ENCODE data around the gene EEIG2. TPM values are rescaled to one million over a fixed set of nuclear protein-coding genes. Genes with fewer than 3 reads are reported as not detected.
"Not testable (repeated sequence)": the region's sequence is repeated elsewhere in the genome, so short reads cannot be mapped to it uniquely, and the experiment has no call there.

The EEIG2 gene
- total RNA-seq, 1 experiment from 2014 or later = 32.3 TPM

DNA sequence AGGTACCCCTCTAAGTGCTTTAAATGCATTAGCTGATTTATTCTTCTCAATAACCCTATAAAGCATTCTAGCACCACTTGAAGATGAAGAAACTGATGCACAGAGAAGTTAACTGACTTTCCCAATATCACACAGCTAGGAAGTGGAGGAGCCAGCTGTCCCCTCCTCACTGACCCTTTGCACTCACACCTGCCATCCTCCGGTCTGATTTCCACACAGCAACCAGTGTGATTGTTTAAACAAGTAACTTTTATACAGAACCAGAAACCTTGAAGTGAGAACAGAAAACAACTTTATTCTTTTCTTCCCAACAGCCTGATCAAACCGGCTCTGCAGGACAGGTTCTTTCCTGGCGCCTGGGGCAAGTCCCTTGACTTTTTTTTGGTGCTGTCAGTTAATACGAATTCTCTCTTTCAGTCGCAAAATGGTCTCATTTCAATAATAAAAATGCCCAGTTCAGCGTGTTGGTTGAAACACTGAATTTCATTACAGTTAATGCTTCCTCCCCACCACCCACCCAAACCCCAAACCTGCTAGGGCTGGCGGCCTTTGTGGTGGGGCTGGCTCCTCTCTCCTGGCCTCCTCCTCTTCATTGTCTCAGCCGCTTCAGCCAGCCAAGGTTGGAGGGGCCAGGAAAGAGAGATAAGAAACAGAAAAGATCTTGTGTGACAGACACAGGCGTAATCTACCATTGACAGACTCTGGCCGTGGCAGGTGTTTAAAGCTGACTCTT lies 26.4 kb upstream of the EEIG2 start:
- no peaks in the 10 kb centered on the region for H3K4me1 ChIP-seq (replicated peaks)
- no peak for DNase-seq (ENCODE audit: low read depth in 1 of 2, low spot score in 2 of 2)
- no peaks in the 10 kb centered on the region for H3K9me3 ChIP-seq (replicated peaks)

DNA sequence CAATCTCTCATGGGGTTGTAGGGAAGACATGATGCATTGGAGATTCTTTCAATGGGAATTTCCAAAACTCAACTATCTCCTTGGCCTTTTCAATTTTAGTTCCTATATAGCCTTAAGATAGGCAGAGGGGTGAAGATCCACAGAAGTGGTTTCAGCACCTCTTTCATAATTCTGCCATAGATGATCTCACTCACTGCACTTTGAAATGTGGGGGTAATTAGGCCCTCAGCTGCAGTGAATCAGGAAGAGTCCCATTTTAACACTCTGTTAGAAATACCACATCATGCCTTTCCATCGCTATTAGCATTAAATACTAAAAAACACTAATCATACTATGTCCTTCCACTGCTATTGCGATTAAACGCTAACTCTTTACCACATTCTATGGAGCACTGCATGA lies 25.1 kb upstream of the EEIG2 start:
- no peaks in the 10 kb centered on the region for H3K9me3 ChIP-seq (replicated peaks)
- no peak for DNase-seq (ENCODE audit: low read depth in 1 of 2, low spot score in 2 of 2)
- H3K4me3 ChIP-seq = no peak overlapping the region

More for the DNA sequence above, 26.4 kb upstream of the EEIG2 start:
- Histone ChIP-seq H3K27me3 (replicated peaks) (peaks cover 27% of the 10 kb centered on the region), H3K27ac (no peak overlapping the region), H3K36me3 (no peaks in the 10 kb centered on the region), H3K4me3 (no peak overlapping the region)

DNA sequence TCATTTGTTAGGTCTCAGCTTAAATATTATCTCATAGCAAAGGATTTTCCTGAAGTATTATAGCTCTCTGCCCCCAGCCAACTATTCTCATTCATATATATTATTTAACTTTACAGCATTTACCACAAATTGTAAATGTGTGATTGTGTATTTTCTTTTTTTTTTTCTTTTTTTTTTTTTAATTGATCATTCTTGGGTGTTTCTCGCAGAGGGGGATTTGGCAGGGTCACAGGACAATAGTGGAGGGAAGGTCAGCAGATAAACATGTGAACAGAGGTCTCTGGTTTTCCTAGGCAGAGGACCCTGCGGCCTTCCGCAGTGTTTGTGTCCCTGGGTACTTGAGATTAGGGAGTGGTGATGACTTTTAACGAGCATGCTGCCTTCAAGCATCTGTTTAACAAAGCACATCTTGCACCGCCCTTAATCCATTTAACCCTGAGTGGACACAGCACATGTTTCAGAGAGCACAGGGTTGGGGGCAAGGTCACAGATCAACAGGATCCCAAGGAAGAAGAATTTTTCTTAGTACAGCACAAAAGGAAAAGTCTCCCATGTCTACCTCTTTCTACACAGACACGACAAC lies 24.5 kb upstream of the EEIG2 start:
- not testable (repeated sequence) for DNase-seq (ENCODE audit: low read depth in 1 of 2, low spot score in 2 of 2); H3K27ac ChIP-seq; H3K36me3 ChIP-seq; H3K4me1 ChIP-seq (replicated peaks); H3K4me3 ChIP-seq; H3K9me3 ChIP-seq (replicated peaks)
- H3K27me3 ChIP-seq (replicated peaks) = peaks cover 20% of the 10 kb centered on the region

More for the DNA sequence above, 25.1 kb upstream of the EEIG2 start:
- no peak overlapping the region for H3K27ac ChIP-seq
- peaks cover 26% of the 10 kb centered on the region for H3K27me3 ChIP-seq (replicated peaks)
- H3K4me1 ChIP-seq (replicated peaks) = no peaks in the 10 kb centered on the region
- no peaks in the 10 kb centered on the region for H3K36me3 ChIP-seq

GRCh38 chr1:108536021-108536420 lies 23.9 kb upstream of the EEIG2 start:
- H3K36me3 ChIP-seq; H3K9me3 ChIP-seq (replicated peaks); H3K27ac ChIP-seq; DNase-seq (ENCODE audit: low read depth in 1 of 2, low spot score in 2 of 2); H3K4me1 ChIP-seq (replicated peaks); H3K4me3 ChIP-seq: not testable (repeated sequence)
- H3K27me3 ChIP-seq (replicated peaks) = peaks cover 17% of the 10 kb centered on the region

DNA sequence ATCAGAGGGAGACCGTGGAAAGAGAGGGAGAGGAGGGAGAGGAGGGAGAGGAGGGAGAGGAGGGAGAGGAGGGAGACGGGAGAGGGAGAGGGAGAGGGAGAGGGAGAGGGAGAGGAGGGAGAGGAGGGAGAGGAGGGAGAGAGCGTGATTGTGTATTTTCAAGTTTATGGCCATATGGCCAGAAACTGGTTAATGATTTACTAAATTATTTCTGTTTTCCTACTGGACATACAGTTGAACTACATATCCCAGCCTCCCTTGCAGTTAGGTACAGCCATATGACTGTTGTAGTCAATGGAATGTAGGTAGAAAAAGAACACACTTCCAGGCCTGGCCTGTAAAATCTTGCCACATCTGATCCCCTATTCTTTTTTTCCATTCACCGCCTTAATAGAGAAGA lies 23.1 kb upstream of the EEIG2 start:
- H3K4me3 ChIP-seq; DNase-seq (ENCODE audit: low read depth in 1 of 2, low spot score in 2 of 2); H3K4me1 ChIP-seq (replicated peaks); H3K27ac ChIP-seq; H3K36me3 ChIP-seq; H3K9me3 ChIP-seq (replicated peaks): not testable (repeated sequence)
- peaks cover 13% of the 10 kb centered on the region for H3K27me3 ChIP-seq (replicated peaks)

DNA sequence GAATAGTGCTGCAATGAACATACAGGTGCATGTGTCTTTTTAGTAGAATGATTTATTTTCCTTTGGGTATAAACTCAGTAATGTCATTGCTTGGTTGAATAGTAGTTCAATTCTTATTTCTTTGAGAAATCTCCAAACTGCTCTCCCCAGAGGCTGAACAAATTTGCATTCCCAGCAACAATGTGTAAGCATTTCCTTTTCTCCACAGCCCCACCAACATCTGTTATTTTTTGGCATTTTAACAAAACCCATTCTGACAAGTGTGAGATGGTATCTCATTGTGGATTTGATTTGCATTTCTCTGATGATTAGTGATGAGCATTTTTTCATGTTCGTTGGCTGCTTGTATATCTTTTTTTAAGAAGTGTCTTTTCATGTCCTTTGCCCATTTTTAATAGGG lies 21.9 kb upstream of the EEIG2 start:
- Histone ChIP-seq H3K36me3 (no peaks in the 10 kb centered on the region), H3K4me3 (no peak overlapping the region), H3K4me1 (replicated peaks) (no peaks in the 10 kb centered on the region), H3K27ac (no peak overlapping the region), H3K9me3 (replicated peaks) (no peaks in the 10 kb centered on the region), H3K27me3 (replicated peaks) (peaks cover 7% of the 10 kb centered on the region)
- DNase-seq (ENCODE audit: low read depth in 1 of 2, low spot score in 2 of 2) = no peak

- no peak for DNase-seq (ENCODE audit: low read depth in 1 of 2, low spot score in 2 of 2)
- no peaks in the 10 kb centered on the region for H3K9me3 ChIP-seq (replicated peaks)
- H3K27me3 ChIP-seq (replicated peaks) = peaks cover 17% of the 10 kb centered on the region
- no peak overlapping the region for H3K27ac ChIP-seq
- H3K4me3 ChIP-seq = no peak overlapping the region
- H3K4me1 ChIP-seq (replicated peaks) = no peaks in the 10 kb centered on the region
- H3K36me3 ChIP-seq = no peaks in the 10 kb centered on the region
These were observed 18.9 kb upstream of the EEIG2 start for GRCh38 chr1:108540977-108541376.

DNA sequence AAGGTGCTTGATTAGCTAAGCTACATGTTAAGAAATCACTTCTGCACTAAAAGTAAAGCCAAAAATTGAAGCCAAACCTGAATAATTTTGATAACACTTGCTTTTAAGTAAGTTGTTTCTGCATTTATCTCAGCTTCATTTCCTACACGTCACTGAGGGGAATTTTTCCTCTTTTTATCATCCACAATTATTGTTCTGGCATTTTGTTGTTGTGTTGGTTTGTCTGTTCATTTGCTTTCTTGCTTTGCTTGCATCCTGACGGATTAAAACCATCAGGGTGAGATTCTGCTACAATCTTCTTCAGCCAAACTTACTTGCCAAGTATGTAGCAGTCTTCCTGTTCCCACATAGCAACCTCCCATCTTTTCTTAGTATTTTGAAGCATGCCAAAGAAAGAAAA lies 18.0 kb upstream of the EEIG2 start:
- no peak overlapping the region for H3K4me3 ChIP-seq
- no peaks in the 10 kb centered on the region for H3K36me3 ChIP-seq
- no peaks in the 10 kb centered on the region for H3K9me3 ChIP-seq (replicated peaks)
- no peaks in the 10 kb centered on the region for H3K4me1 ChIP-seq (replicated peaks)
- DNase-seq (ENCODE audit: low read depth in 1 of 2, low spot score in 2 of 2) = no peak
- peaks cover 17% of the 10 kb centered on the region for H3K27me3 ChIP-seq (replicated peaks)
- no peak overlapping the region for H3K27ac ChIP-seq

DNA sequence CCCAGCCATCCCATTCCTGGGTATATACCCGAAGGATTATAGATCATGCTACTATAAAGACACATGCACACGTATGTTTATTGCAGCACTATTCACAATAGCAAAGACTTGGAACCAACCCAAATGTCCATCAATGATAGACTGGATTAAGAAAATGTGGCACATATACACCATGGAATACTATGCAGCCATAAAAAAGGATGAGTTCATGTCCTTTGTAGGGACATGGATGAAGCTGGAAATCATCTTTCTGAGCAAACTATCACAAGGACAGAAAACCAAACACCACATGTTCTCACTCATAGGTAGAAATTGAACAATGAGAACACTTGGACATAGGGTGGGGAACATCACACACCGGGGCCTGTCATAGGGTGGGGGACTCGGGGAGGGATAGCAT lies 12.4 kb upstream of the EEIG2 start:
- DNase-seq (ENCODE audit: low read depth in 1 of 2, low spot score in 2 of 2); H3K4me1 ChIP-seq (replicated peaks); H3K27ac ChIP-seq; H3K4me3 ChIP-seq; H3K36me3 ChIP-seq; H3K9me3 ChIP-seq (replicated peaks): not testable (repeated sequence)
- peaks cover 14% of the 10 kb centered on the region for H3K27me3 ChIP-seq (replicated peaks)

DNA sequence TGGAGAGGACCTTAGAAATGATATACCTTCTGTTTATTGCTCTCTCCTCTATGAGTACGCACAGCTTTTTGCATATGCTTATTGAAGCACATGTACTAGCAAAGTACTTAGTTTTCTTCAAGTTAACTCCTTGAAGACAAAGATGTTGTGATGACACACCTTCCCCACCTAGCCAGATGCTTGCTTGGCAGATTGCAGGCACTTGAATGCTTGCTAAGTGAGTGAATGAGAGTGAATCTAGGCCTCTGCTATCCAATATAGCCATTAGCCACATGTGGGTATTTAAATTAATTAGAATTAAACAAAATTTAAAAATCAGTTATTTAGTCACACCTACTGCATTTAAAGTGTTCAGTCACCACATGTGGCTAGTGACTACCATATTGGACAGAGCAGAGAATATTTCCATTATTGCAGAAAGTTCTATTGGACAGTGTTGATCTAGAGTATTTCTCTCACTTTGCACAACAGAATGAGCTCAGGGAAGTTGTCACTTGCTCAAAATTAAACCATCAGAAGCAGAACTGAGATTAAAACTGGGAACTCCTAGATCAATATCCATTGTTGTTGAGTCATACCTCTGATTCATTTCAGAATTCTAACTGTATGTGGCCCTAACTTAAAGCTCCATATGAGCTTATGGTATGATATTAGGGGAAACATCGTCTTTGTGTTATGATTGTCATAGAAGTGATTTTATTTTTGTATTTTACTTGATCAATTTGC lies 8.6 kb upstream of the EEIG2 start:
- H3K27ac ChIP-seq = no peak overlapping the region
- peaks cover 8% of the 10 kb centered on the region; the same call in 1 of the 2 replicates for H3K27me3 ChIP-seq (replicated peaks)
- H3K36me3 ChIP-seq = no peaks in the 10 kb centered on the region
- no peaks in the 10 kb centered on the region for H3K9me3 ChIP-seq (replicated peaks)
- no peak for DNase-seq (ENCODE audit: low read depth in 1 of 2, low spot score in 2 of 2)
- H3K4me3 ChIP-seq = no peak overlapping the region
- no peaks in the 10 kb centered on the region for H3K4me1 ChIP-seq (replicated peaks)

- H3K36me3 ChIP-seq = no peaks in the 10 kb centered on the region
- H3K27ac ChIP-seq = no peak overlapping the region
- no peaks in the 10 kb centered on the region for H3K4me1 ChIP-seq (replicated peaks)
- no peak for DNase-seq (ENCODE audit: low read depth in 1 of 2, low spot score in 2 of 2)
- no peak overlapping the region for H3K4me3 ChIP-seq
- peaks cover 8% of the 10 kb centered on the region; the same call in 1 of the 2 replicates for H3K27me3 ChIP-seq (replicated peaks)
- no peaks in the 10 kb centered on the region for H3K9me3 ChIP-seq (replicated peaks)
These were observed 6.0 kb upstream of the EEIG2 start for GRCh38 chr1:108553905-108554304.

DNA sequence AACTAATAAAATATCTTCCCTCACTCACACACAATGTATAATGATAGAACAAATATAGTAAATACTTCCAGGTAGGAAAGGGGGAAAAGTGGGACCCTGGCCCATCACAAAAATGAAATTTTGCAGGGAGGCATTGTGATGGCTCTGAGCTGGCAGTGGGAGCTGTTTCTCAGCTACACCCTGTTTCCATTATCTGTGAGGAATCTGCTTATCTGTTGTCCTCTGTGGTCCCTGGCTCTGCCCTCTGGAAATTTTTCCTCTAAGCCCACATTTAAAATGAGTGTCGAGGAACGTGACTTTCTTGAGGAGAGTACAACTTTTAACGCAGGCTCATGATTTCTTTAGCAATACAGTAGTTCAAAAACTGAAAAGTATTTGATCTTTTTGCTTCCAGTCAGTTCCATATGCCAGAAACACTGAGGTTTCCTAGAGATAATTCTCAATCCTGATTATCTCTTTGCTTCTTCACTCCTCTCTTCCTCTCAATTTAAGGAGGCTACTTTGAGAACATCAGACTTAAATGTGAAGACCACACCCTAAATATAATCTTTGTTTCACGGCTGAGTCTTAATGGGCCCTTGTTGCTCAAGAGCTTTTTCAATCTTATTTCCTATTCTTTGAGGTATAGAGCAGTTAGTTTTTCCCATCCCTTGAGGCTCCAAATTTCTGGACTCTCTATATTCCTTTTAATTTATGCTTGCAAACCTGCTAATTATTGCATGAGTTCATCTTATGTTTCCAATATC lies 5.0 kb upstream of the EEIG2 start:
- Histone ChIP-seq H3K9me3 (replicated peaks) (no peaks in the 10 kb centered on the region), H3K27me3 (replicated peaks) (0 out of 2 replicates have a peak, but pooled peaks cover 8% of the 10 kb centered on the region)
- no peak for DNase-seq (ENCODE audit: low read depth in 1 of 2, low spot score in 2 of 2)

DNA sequence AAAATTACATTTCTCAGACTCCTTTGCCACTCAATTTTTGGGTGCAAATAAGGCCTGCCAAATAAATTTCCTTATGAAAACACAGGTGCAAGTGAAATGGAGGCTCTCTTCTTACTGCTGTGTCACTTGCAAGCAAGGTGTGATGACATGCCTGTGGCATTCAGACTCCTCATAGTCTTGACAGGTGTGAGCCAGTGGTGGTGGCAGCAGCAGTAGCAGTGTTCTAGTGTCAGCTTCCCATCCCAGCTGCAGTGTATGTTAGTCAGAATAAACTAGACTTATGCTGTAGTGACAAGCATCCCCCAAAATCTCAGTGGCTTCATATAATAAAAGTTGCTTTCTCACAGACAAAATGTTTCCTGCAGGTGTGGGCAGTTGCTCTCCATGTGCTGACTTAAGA lies 3.8 kb upstream of the EEIG2 start:
- H3K27ac ChIP-seq = no peak overlapping the region
- no peaks in the 10 kb centered on the region for H3K36me3 ChIP-seq
- H3K27me3 ChIP-seq (replicated peaks) = 0 out of 2 replicates have a peak, but pooled peaks cover 7% of the 10 kb centered on the region
- no peaks in the 10 kb centered on the region for H3K9me3 ChIP-seq (replicated peaks)
- DNase-seq (ENCODE audit: low read depth in 1 of 2, low spot score in 2 of 2) = no peak
- H3K4me3 ChIP-seq = no peak overlapping the region
- peaks cover 9% of the 10 kb centered on the region for H3K4me1 ChIP-seq (replicated peaks)

More for the DNA sequence above, 5.0 kb upstream of the EEIG2 start:
- Histone ChIP-seq H3K4me3 (no peak overlapping the region), H3K4me1 (replicated peaks) (peaks cover 5% of the 10 kb centered on the region), H3K27ac (no peak overlapping the region), H3K36me3 (no peaks in the 10 kb centered on the region)
